ENCODE data around the gene SMTNL2.

GRCh38 chr17:4586043-4586442 lies 1.7 kb downstream of the SMTNL2 start:
- no peak for TF ChIP-seq EZH2 (IDR thresholded peaks at IDR 0.05; ENCODE audit: borderline replicate concordance)
- no peak for TF ChIP-seq EZH2phosphoT487 (IDR thresholded peaks at IDR 0.05; ENCODE audit: low read depth, severe bottlenecking, unreplicated experiment)
